IMR-90 (cell line): ENCODE results near the gene SMARCA2. TPM values are rescaled to one million over a fixed set of nuclear protein-coding genes. Genes with fewer than 3 reads are reported as not detected.

Experiments
- ATAC-seq: fragments of 200-7000 bp; cut with Tn5 transposase; 2 replicates; pipeline ENCODE4 v1.9.1; 2020; ENCODE audit warnings: low read depth, mild to moderate bottlenecking, moderate library complexity
- BruUV-seq: library from RNA; stranded (reverse); fragments of 400-500 nt; replicated peaks from 2 replicates; lab custom pipeline; 2021; lab: Mats Ljungman, UMichigan
- CTCF ChIA-PET: fragments of 300-600 bp; formaldehyde crosslinking; extraction: SDS; loops from one replicate; lab custom pipeline; 2021; ENCODE audit warnings: antibody characterized with exemption; lab: Yijun Ruan, JAX
- POLR2A ChIA-PET: fragments of 300-600 bp; sonication (Branson Sonifier 250); formaldehyde crosslinking; loops from one replicate; lab custom pipeline; 2022; ENCODE audit warnings: antibody characterized with exemption; ENCODE audit not compliant: unreplicated experiment; lab: Charles Lee
- DNase-seq: peaks from one replicate; pipeline ENCODE4 v3.0.0; 2013
- H2AFZ ChIP-seq: replicated peaks from 2 replicates; pipeline ENCODE3; 2013; ENCODE audit warnings: low read length, mild to moderate bottlenecking; ENCODE audit not compliant: poor library complexity
- H2AK5ac ChIP-seq: 2 replicates; pipeline ENCODE4 v1.6.1; 2013; ENCODE audit warnings: low read depth, low read length, inconsistent platforms
- H2AK9ac ChIP-seq: replicated peaks from 2 replicates; pipeline ENCODE3; 2013; ENCODE audit warnings: mild to moderate bottlenecking, low read depth, low read length, moderate library complexity; ENCODE audit not compliant: poor library complexity
- H2BK120ac ChIP-seq: 2 replicates; pipeline ENCODE4 v1.6.1; 2013; ENCODE audit warnings: low read depth, low read length, inconsistent platforms
- H2BK15ac ChIP-seq: 3 replicates; pipeline ENCODE4 v1.6.1; 2013; ENCODE audit warnings: low read depth, low read length, inconsistent platforms
- H2BK20ac ChIP-seq: 2 replicates; pipeline ENCODE4 v1.6.1; 2013; ENCODE audit warnings: low read depth, mild to moderate bottlenecking, inconsistent platforms, low read length, moderate library complexity
- H2BK5ac ChIP-seq: 2 replicates; pipeline ENCODE4 v1.6.1; 2013; ENCODE audit warnings: mild to moderate bottlenecking, low read depth, low read length, inconsistent platforms; ENCODE audit not compliant: poor library complexity, severe bottlenecking
- H3K14ac ChIP-seq: replicated peaks from 2 replicates; pipeline ENCODE4 v1.6.1; 2013; ENCODE audit warnings: low read depth, low read length, inconsistent platforms
- H3K18ac ChIP-seq: 2 replicates; pipeline ENCODE4 v1.6.1; 2013; ENCODE audit warnings: low read depth, low read length, control low read depth
- H3K23ac ChIP-seq: 2 replicates; pipeline ENCODE4 v1.6.1; 2013; ENCODE audit warnings: low read depth, low read length, inconsistent platforms
- H3K27ac ChIP-seq: 2 replicates; pipeline ENCODE4 v1.5.1; 2013; ENCODE audit warnings: mild to moderate bottlenecking, control low read depth, low read length; ENCODE audit not compliant: insufficient read depth
- H3K27me3 ChIP-seq: 2 replicates; pipeline ENCODE4 v1.6.1; 2013; ENCODE audit warnings: low read length; ENCODE audit not compliant: control insufficient read depth, insufficient read depth
- H3K36me3 ChIP-seq: 2 replicates; pipeline ENCODE4 v1.6.1; 2013; ENCODE audit warnings: low read length, mixed read lengths; ENCODE audit not compliant: control insufficient read depth, insufficient read depth
- H3K4ac ChIP-seq: 2 replicates; pipeline ENCODE4 v1.6.1; 2013; ENCODE audit warnings: low read depth, low read length, inconsistent platforms
- H3K4me1 ChIP-seq: 2 replicates; pipeline ENCODE4 v1.6.1; 2013; ENCODE audit warnings: low read length, mixed read lengths; ENCODE audit not compliant: control insufficient read depth, insufficient read depth
- H3K4me2 ChIP-seq: 2 replicates; pipeline ENCODE4 v1.6.1; 2013; ENCODE audit warnings: low read depth, mild to moderate bottlenecking, control low read depth, low read length, moderate library complexity
- H3K4me3 ChIP-seq: 2 replicates; pipeline ENCODE4 v1.5.1; 2013; ENCODE audit warnings: low read depth, mild to moderate bottlenecking, control low read depth, low read length, moderate library complexity; ENCODE audit not compliant: insufficient read depth
- H3K56ac ChIP-seq: 2 replicates; pipeline ENCODE4 v1.6.1; 2013; ENCODE audit warnings: low read length, inconsistent platforms; ENCODE audit not compliant: insufficient read depth; ENCODE audit errors: extremely low read depth
- H3K79me1 ChIP-seq, 2 experiments: 2 replicates each; pipeline ENCODE4 v1.6.1; 2013; ENCODE audit warnings: low read length in 2 of 2, inconsistent platforms in 1 of 2, low read depth in 1 of 2
- H3K9ac ChIP-seq: 2 replicates; pipeline ENCODE4 v1.6.1; 2013; ENCODE audit warnings: low read depth, low read length, control low read depth
- H3K9me1 ChIP-seq: 2 replicates; pipeline ENCODE4 v1.6.1; 2013; ENCODE audit warnings: low read length, inconsistent platforms; ENCODE audit not compliant: insufficient read depth
- H3K9me3 ChIP-seq: 2 replicates; pipeline ENCODE4 v1.6.1; 2013; ENCODE audit warnings: low read length; ENCODE audit not compliant: control insufficient read depth, insufficient read depth
- H4K20me1 ChIP-seq: 2 replicates; pipeline ENCODE4 v1.6.1; 2013; ENCODE audit warnings: low read length, inconsistent platforms; ENCODE audit not compliant: insufficient read depth
- H4K5ac ChIP-seq: 2 replicates; pipeline ENCODE4 v1.6.1; 2013; ENCODE audit warnings: mild to moderate bottlenecking, low read depth, low read length, control low read depth
- H4K8ac ChIP-seq, 2 experiments: 2 replicates each; pipeline ENCODE4 v1.6.1; 2013; ENCODE audit warnings: low read depth in 2 of 2, low read length in 2 of 2, control low read depth in 1 of 2, inconsistent platforms in 1 of 2
- H4K91ac ChIP-seq: 2 replicates; pipeline ENCODE4 v1.6.1; 2013; ENCODE audit warnings: low read depth, low read length, inconsistent platforms; ENCODE audit not compliant: insufficient read depth
- CEBPB ChIP-seq: IDR thresholded peaks from 2 replicates; pipeline ENCODE4 v1.6.1; 2012; ENCODE audit warnings: low read depth, low read length, improper control_type of control experiment
- MXI1 ChIP-seq: IDR thresholded peaks from 2 replicates; pipeline ENCODE4 v1.6.1; 2012; ENCODE audit warnings: low read depth, mild to moderate bottlenecking, low read length, moderate library complexity, borderline replicate concordance
- WGBS, 2 experiments: methylation state at CpG; one replicate each; pipeline versions ENCODE4 v1.1.5 to v1.1.7; 2013; ENCODE audit warnings: missing lambda C conversion rate in 2 of 2; ENCODE audit not compliant: insufficient read length in 1 of 2; ENCODE audit errors: extremely low coverage in 2 of 2; 5-methylcytosine and 5-hydroxymethylcytosine counted together
- dilution Hi-C: fragments of 300-500 bp; cut with HindIII; formaldehyde crosslinking; loops from one replicate; pipeline ENCODE4 v1.14.3; 2018; ENCODE audit warnings: low sequenced_read_pairs; ENCODE audit not compliant: unreplicated experiment
- in situ Hi-C: fragments of 300-500 bp; cut with MboI; formaldehyde crosslinking; loops from 3 replicates; pipeline ENCODE4 v1.14.3; 2019; ENCODE audit warnings: low sequenced_read_pairs, inconsistent platforms, mixed read lengths
- intact Hi-C: fragments of 100-400 bp; cut with micrococcal nuclease; formaldehyde crosslinking; loops from 2 replicates; pipeline ENCODE4 v1.10.0; 2022
- polyA plus RNA-seq, 3 experiments: library from polyadenylated mRNA; depleted of rRNA; stranded (reverse); fragments of >200 nt; gene quantifications; 2 replicates each; pipeline ENCODE4 v1.2.3, GENCODE V29; 2012; ENCODE audit warnings: low replicate concordance in 1 of 3
- total RNA-seq: library from RNA; depleted of rRNA; stranded (reverse); fragments of >200 nt; gene quantifications from 2 replicates; pipeline ENCODE4 v1.2.3, GENCODE V29; 2012

The SMARCA2 gene
- total and polyA plus RNA-seq, 2 of the 4 experiments (the other 2 are of a cell fraction) = 25.3 to 26.7 TPM

DNA sequence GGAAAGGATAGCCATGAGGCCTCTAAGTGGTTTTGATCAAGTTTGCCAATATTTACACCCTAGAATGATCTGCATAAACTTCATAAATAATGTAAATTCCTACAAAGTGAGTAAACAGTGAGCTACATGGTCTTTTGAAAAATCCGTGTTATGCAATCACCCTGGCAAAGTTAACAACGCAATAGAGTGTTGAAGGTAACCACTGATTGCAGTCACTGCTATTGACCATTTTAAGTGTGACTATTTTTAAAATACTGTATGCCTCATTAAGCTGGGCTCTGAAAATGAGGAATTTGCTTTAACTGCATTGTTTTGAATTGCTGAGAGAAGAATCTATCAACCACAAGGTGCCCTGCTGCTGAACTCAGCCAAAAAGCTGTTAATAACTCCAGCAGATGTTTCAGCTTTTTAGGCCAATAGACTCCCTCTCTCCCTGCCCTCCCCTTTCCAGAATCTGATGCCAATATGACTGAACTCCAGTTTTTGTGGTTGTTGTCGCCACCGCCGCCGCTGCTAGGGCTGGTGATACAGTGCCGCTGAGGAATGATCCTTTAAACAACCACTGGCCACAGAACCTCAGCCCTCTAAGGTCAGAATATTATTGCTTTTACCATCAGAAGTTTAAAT, 35.3 kb upstream of the SMARCA2 start:
- POLR2A ChIA-PET = no interaction called here
- intact Hi-C loops (loop anchor here (1.0 kb wide), 1 partner anchor 35 kb away; the partner anchor contains the start of gene SMARCA2), in situ Hi-C loops (no loop called here), dilution Hi-C loops (no loop called here)
- ATAC-seq (peak; percentile 70), DNase-seq (peak; percentile 49)
- no peaks in the 10 kb centered on the region for H3K36me3 ChIP-seq
- no peak overlapping the region for H2BK15ac ChIP-seq
- no peak overlapping the region for H2BK120ac ChIP-seq
- H3K4me2 ChIP-seq = peak overlapping the region; percentile 79
- H3K56ac ChIP-seq = no peak overlapping the region
- no peak overlapping the region for H2BK20ac ChIP-seq
- H4K20me1 ChIP-seq = no peaks in the 10 kb centered on the region
- H2AFZ ChIP-seq = no peak overlapping the region
- no peaks in the 10 kb centered on the region for H3K79me1 ChIP-seq
- no peak overlapping the region for H3K4ac ChIP-seq
- CTCF ChIA-PET = interaction anchor here (1.0 kb wide), 1 partner anchor 142 kb away, joined by 3 read pairs; no protein-coding TSS in a partner anchor
- H2BK5ac ChIP-seq = no peak overlapping the region
- no peaks in the 10 kb centered on the region; the same call in 1 of the 2 replicates for H3K9me1 ChIP-seq
- H3K23ac ChIP-seq = no peak overlapping the region
- H3K27me3 ChIP-seq = peaks cover 6% of the 10 kb centered on the region
- TF ChIP-seq CEBPB (peak; percentile 89), MXI1 (no peak)
- H3K27ac ChIP-seq = peak overlapping the region; percentile 35; the same call in 1 of the 2 replicates
- H2AK5ac ChIP-seq = no peak overlapping the region
- H3K4me3 ChIP-seq = no peak overlapping the region
- no peak overlapping the region for H3K9ac ChIP-seq
- no TSS peak for BruUV-seq
- H4K8ac ChIP-seq = no peak overlapping the region
- peaks cover 13% of the 10 kb centered on the region for H3K4me1 ChIP-seq
- no peak overlapping the region for H2AK9ac ChIP-seq
- no peak overlapping the region; the same call in 1 of the 2 replicates for H3K18ac ChIP-seq
- no peak overlapping the region for H4K91ac ChIP-seq
- WGBS, 2 experiments = no CpG with 5 or more reads among the region's 7 CpGs
- no peaks in the 10 kb centered on the region for H3K9me3 ChIP-seq
- H3K14ac ChIP-seq = no peak overlapping the region
- H4K5ac ChIP-seq = no peak overlapping the region
